ENCODE data around the gene GNAI3.

GNAI3 gene

DNA sequence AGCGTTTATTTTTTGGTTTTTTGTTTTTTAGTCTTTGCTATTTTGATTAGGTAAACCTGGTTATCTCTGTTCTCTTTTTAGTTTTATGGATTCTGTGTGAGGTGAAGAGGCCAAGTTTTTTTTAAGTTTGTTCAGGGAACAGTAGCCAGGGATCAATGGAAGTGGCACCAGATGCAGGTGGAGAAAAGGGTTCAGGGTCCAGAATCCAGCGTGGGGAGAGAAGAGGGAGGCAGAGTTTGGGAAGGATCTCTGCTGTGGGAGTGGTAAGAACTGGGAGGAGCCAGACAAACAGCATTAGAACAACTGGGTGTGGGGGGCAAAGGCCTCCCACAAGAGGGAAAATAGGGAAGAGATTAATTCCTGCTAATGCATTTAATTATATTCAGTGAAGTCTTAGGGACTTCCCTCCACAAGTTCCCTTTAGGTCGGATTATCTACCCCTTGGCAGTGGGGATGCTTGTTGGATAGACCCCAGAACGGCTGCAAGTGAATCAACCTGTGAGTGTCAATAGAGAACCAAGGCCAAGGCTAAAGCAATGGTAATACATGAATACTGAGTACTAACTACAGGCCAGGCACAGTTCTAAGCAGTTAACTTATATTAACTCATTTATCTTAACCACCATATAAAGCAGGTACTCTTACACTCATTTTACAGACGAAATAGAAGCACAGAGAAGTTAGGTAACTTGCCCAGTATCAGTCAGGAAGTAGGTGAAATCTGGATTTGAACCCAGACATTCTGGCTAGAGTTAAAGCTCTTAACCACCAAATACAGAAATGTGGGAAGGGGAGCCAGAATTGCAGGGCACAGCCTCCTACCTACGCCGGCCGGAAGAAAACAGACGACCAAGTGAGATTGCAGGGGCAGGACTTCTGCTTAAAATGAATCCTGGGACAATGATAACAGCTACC lies 70.5 kb downstream of the GNAI3 start:
- no peak for DNase-seq (ENCODE audit: low read depth)
- TF ChIP-seq, protein P1, sequence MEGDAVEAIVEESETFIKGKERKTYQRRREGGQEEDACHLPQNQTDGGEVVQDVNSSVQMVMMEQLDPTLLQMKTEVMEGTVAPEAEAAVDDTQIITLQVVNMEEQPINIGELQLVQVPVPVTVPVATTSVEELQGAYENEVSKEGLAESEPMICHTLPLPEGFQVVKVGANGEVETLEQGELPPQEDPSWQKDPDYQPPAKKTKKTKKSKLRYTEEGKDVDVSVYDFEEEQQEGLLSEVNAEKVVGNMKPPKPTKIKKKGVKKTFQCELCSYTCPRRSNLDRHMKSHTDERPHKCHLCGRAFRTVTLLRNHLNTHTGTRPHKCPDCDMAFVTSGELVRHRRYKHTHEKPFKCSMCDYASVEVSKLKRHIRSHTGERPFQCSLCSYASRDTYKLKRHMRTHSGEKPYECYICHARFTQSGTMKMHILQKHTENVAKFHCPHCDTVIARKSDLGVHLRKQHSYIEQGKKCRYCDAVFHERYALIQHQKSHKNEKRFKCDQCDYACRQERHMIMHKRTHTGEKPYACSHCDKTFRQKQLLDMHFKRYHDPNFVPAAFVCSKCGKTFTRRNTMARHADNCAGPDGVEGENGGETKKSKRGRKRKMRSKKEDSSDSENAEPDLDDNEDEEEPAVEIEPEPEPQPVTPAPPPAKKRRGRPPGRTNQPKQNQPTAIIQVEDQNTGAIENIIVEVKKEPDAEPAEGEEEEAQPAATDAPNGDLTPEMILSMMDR (IDR thresholded peaks at IDR 0.05; ENCODE audit: control insufficient read depth, insufficient read depth, low read depth, low read length, missing control alignments), result no peak
- peak overlapping the region; percentile 89 for H3K4me3 ChIP-seq (ENCODE audit: control insufficient read depth, low read depth, low read length)

DNA sequence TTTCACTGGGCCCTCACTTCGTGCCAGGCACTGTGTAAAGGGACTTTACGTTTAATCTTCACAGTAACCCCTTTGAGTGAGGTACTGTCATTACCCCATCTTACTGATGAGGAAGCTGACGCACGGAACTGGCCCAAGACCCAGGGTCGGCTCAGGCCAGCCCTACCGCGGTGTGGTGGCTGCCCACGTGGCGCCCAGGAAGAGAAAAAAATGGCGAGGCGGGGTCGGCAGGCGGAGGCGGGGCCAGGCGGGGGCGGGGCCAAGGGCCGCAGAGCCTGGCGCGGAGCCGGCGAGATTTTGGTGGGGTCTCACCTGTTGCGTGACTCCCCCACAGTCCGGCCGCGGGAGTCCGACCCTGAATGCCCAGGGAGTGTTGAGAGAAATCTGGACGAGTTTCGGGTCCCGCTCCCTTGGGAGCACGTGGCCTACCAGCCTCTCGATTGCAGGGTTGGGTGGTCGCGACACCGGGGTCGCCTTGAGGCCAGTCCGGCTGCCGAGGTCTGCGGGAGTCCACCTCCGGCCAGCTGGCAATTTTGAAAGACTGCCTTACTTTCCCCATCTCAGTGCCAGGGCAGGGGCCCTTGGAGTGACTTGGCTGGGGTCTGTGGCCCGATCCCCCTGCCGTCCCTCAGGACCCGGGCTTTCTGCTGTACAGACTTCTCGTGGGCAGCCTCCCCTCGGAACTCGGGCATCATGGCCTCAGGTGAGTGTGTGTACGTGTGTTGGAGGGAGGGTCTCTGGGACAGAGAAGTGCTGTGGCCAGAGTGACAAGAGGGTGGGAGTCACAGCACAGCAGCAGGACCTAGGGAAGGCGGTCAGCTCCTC lies 71.4 kb downstream of the GNAI3 start, which contains the start of the genes AMPD2 and GNAT2:
Gene AMPD2 (plus strand): TSS at position 262 of the 825 bp plus-strand sequence. CDS start 1,339 bp downstream, outside the sequence.
Gene GNAT2 (minus strand): TSS at position 41 of the 825 bp plus-strand sequence. CDS start 6,746 bp downstream, outside the sequence.
- peak; percentile 67 for DNase-seq (ENCODE audit: low read depth)
- H3K4me3 ChIP-seq (ENCODE audit: control insufficient read depth, low read depth, low read length), result peak within 1 kb of the TSS; percentile 89
- TF ChIP-seq, protein P1 (IDR thresholded peaks at IDR 0.05; ENCODE audit: control insufficient read depth, insufficient read depth, low read depth, low read length, missing control alignments), result no peak

GRCh38 chr1:109620401-109620791 lies 72.0 kb downstream of the GNAI3 start:
- DNase-seq (ENCODE audit: low read depth), result no peak
- peak overlapping the region; percentile 89 for H3K4me3 ChIP-seq (ENCODE audit: control insufficient read depth, low read depth, low read length)
- TF ChIP-seq, protein P1 (IDR thresholded peaks at IDR 0.05; ENCODE audit: control insufficient read depth, insufficient read depth, low read depth, low read length, missing control alignments), result no peak

GRCh38 chr1:109620841-109621286 lies 72.4 kb downstream of the GNAI3 start:
- H3K4me3 ChIP-seq (ENCODE audit: control insufficient read depth, low read depth, low read length), result peak overlapping the region; percentile 89
- DNase-seq (ENCODE audit: low read depth), result peak; percentile 86
- TF ChIP-seq, protein P1 (IDR thresholded peaks at IDR 0.05; ENCODE audit: control insufficient read depth, insufficient read depth, low read depth, low read length, missing control alignments), result no peak

GRCh38 chr1:109621379-109622136 lies 73.1 kb downstream of the GNAI3 start:
- no peak for DNase-seq (ENCODE audit: low read depth)
- peak overlapping the region; percentile 89 for H3K4me3 ChIP-seq (ENCODE audit: control insufficient read depth, low read depth, low read length)
- TF ChIP-seq, protein P1 (IDR thresholded peaks at IDR 0.05; ENCODE audit: control insufficient read depth, insufficient read depth, low read depth, low read length, missing control alignments), result no peak

All from AG09309 (cell line).